ENCODE measurements around the gene CCDC73.

DNA sequence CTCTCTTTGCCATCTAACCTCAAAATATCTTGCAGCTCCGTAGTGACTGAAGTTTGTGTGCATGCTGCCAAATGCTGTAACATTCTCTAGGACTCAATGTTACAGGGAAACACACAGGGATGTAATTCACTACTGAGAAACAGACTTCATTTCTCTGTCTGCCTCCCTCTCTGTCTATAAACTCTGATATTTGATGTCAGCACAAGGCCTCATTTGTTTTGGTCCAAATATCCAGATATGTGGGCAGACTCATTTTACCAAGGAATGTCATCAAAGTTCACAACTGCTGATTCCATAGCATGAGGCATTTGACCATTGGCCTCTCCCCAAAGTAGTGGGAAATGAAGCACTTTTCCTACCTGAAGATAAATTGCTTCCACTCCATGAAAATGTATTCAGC lies 32.8 kb upstream of the CCDC73 start:
- no peak for TF ChIP-seq NFE2L2 (IDR thresholded peaks at IDR 0.05; ENCODE audit: low read depth, low read length)
- TF ChIP-seq, protein P1, sequence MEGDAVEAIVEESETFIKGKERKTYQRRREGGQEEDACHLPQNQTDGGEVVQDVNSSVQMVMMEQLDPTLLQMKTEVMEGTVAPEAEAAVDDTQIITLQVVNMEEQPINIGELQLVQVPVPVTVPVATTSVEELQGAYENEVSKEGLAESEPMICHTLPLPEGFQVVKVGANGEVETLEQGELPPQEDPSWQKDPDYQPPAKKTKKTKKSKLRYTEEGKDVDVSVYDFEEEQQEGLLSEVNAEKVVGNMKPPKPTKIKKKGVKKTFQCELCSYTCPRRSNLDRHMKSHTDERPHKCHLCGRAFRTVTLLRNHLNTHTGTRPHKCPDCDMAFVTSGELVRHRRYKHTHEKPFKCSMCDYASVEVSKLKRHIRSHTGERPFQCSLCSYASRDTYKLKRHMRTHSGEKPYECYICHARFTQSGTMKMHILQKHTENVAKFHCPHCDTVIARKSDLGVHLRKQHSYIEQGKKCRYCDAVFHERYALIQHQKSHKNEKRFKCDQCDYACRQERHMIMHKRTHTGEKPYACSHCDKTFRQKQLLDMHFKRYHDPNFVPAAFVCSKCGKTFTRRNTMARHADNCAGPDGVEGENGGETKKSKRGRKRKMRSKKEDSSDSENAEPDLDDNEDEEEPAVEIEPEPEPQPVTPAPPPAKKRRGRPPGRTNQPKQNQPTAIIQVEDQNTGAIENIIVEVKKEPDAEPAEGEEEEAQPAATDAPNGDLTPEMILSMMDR (conservative IDR thresholded peaks at IDR 0.05; ENCODE audit: low read depth, low read length) = no peak
- TF ChIP-seq MAZ (IDR thresholded peaks at IDR 0.05; ENCODE audit: borderline replicate concordance, low read depth, low read length) = no peak
- TF ChIP-seq MXI1 (IDR thresholded peaks at IDR 0.05; ENCODE audit: borderline replicate concordance, low read depth, low read length) = no peak
- no peak for TF ChIP-seq BHLHE40 (IDR thresholded peaks at IDR 0.05; ENCODE audit: low read depth, low read length)
- TF ChIP-seq POLR2A (IDR thresholded peaks at IDR 0.05; ENCODE audit: low read depth, low read length) = no peak
- TF ChIP-seq, protein P2, sequence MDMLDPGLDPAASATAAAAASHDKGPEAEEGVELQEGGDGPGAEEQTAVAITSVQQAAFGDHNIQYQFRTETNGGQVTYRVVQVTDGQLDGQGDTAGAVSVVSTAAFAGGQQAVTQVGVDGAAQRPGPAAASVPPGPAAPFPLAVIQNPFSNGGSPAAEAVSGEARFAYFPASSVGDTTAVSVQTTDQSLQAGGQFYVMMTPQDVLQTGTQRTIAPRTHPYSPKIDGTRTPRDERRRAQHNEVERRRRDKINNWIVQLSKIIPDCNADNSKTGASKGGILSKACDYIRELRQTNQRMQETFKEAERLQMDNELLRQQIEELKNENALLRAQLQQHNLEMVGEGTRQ (IDR thresholded peaks at IDR 0.05; ENCODE audit: low read depth, low read length) = no peak
- no peak for TF ChIP-seq SMC3 (IDR thresholded peaks at IDR 0.05; ENCODE audit: low read depth, low read length)
